SK-N-SH (cell line): ENCODE measurements around the gene FRMPD4. TPM values are rescaled to one million over a fixed set of nuclear protein-coding genes. Genes with fewer than 3 reads are reported as not detected.

ENCODE experiments used
- CTCF ChIA-PET: fragments of 300-600, 350-600 bp; formaldehyde crosslinking; extraction: SDS; loops from one replicate; lab custom pipeline; 2021; lab: Yijun Ruan, JAX
- POLR2A ChIA-PET: fragments of 350-600 bp; sonication (Branson Sonifier 250); formaldehyde crosslinking; extraction: SDS; loops from one replicate; lab custom pipeline; 2020; ENCODE audit warnings: antibody characterized with exemption, inconsistent platforms; lab: Yijun Ruan, JAX
- DNase-seq: peaks from one replicate; pipeline ENCODE4 v3.0.0; 2012
- H2AFZ ChIP-seq: fragments of 200-600 bp; sonication (generic); 2 replicates; pipeline ENCODE4 v1.8.1; 2016; ENCODE audit warnings: antibody characterized with exemption, mild to moderate bottlenecking, low read depth
- H3F3A ChIP-seq: fragments of 200-600 bp; sonication (generic); replicated peaks from 2 replicates; pipeline ENCODE3; 2016; ENCODE audit warnings: antibody characterized with exemption, mild to moderate bottlenecking; ENCODE audit not compliant: insufficient read depth
- H3K27ac ChIP-seq, 2 experiments: fragments of 200-500 bp in 1 of 2; fragments of 200-600 bp in 1 of 2; sonication (Bioruptor generic) in 1 of 2; sonication (generic), shearing (Covaris generic) in 1 of 2; 2 replicates each; pipeline versions ENCODE4 v1.5.1 to v1.6.1; 2014 to 2016; ENCODE audit warnings: low read depth in 2 of 2, inconsistent platforms in 1 of 2, low read length in 1 of 2, mild to moderate bottlenecking in 1 of 2, mixed read lengths in 1 of 2
- H3K27me3 ChIP-seq: fragments of 200-600 bp; sonication (generic), shearing (Covaris generic); 2 replicates; pipeline ENCODE4 v1.6.1; 2016; ENCODE audit warnings: mixed run types; ENCODE audit not compliant: insufficient read depth
- H3K36me3 ChIP-seq, 2 experiments: fragments of 200-500 bp in 1 of 2; fragments of 200-600 bp in 1 of 2; sonication (Bioruptor generic) in 1 of 2; sonication (generic) in 1 of 2; replicated peaks in 1 of 2; 2 replicates each; pipeline versions ENCODE3 to v1.5.1; 2014 to 2016; ENCODE audit warnings: low read length in 1 of 2, mild to moderate bottlenecking in 1 of 2; ENCODE audit not compliant: insufficient read depth in 2 of 2, control insufficient read depth in 1 of 2
- H3K4me1 ChIP-seq, 2 experiments: fragments of 200-500 bp in 1 of 2; fragments of 200-600 bp in 1 of 2; sonication (Bioruptor generic) in 1 of 2; sonication (generic), shearing (Covaris generic) in 1 of 2; 2 replicates each; pipeline versions ENCODE4 v1.5.1 to v1.6.1; 2014 to 2016; ENCODE audit warnings: low read depth in 1 of 2, low read length in 1 of 2, mixed run types in 1 of 2; ENCODE audit not compliant: insufficient read depth in 2 of 2, control insufficient read depth in 1 of 2
- H3K4me2 ChIP-seq: fragments of 200-600 bp; sonication (generic), shearing (Covaris generic); 2 replicates; pipeline ENCODE4 v1.6.1; 2017; ENCODE audit warnings: mixed run types
- H3K4me3 ChIP-seq, 2 experiments: fragments of 200-500 bp in 1 of 2; fragments of 200-600 bp in 1 of 2; sonication (Bioruptor generic) in 1 of 2; sonication (generic), shearing (Covaris generic) in 1 of 2; 2 replicates each; pipeline versions ENCODE4 v1.5.1 to v1.8.1; 2014 to 2016; ENCODE audit warnings: low read depth in 2 of 2, inconsistent platforms in 1 of 2, low read length in 1 of 2, mild to moderate bottlenecking in 1 of 2, mixed read lengths in 1 of 2, moderate library complexity in 1 of 2
- H3K79me2 ChIP-seq: fragments of 200-600 bp; sonication (generic); 2 replicates; pipeline ENCODE4 v1.8.1; 2017; ENCODE audit warnings: mild to moderate bottlenecking; ENCODE audit not compliant: insufficient read depth
- H3K9ac ChIP-seq: fragments of 200-600 bp; sonication (generic); 2 replicates; pipeline ENCODE4 v1.6.1; 2017; ENCODE audit warnings: mixed run types
- H3K9me2 ChIP-seq: fragments of 200-600 bp; sonication (generic); 2 replicates; pipeline ENCODE4 v1.6.1; 2017; ENCODE audit warnings: mixed run types
- H3K9me3 ChIP-seq: fragments of 200-600 bp; sonication (generic); 2 replicates; pipeline ENCODE4 v1.6.1; 2017; ENCODE audit warnings: mixed run types, mild to moderate bottlenecking, moderate library complexity
- H4K20me1 ChIP-seq: fragments of 200-600 bp; sonication (generic); 2 replicates; pipeline ENCODE4 v1.6.1; 2017; ENCODE audit warnings: mild to moderate bottlenecking, mixed run types; ENCODE audit not compliant: insufficient read depth
- CTCF ChIP-seq: fragments of 200-600 bp; sonication (generic); IDR thresholded peaks from 2 replicates; pipeline ENCODE4 v1.6.1; 2017; ENCODE audit warnings: antibody characterized with exemption, mild to moderate bottlenecking, moderate library complexity
- EZH2phosphoT487 ChIP-seq: fragments of 200-600 bp; sonication (generic); IDR thresholded peaks from 2 replicates; pipeline ENCODE4 v1.6.1; 2017; ENCODE audit warnings: low read depth, mixed run types, mild to moderate bottlenecking, antibody characterized with exemption, moderate library complexity, borderline replicate concordance
- FOXJ3 ChIP-seq: sonication (generic); formaldehyde crosslinking; IDR thresholded peaks from 2 replicates; pipeline ENCODE4 v1.5.1; 2020; ENCODE audit warnings: mild to moderate bottlenecking, missing genetic modification reagents
- MXI1 ChIP-seq: IDR thresholded peaks from 2 replicates; pipeline ENCODE4 v1.6.1; 2012; ENCODE audit warnings: mild to moderate bottlenecking, low read depth, low read length, improper control_type of control experiment
- TEAD4 ChIP-seq: IDR thresholded peaks from 2 replicates; pipeline ENCODE4 v1.4.0; 2012; ENCODE audit warnings: mild to moderate bottlenecking, borderline replicate concordance; ENCODE audit not compliant: insufficient read depth
- USF1 ChIP-seq: IDR thresholded peaks from 2 replicates; pipeline ENCODE4 v1.4.0; 2012; ENCODE audit warnings: low read depth, borderline replicate concordance
- YY1 ChIP-seq: IDR thresholded peaks from 2 replicates; pipeline ENCODE4 v1.4.0; 2012; ENCODE audit warnings: low read depth, mild to moderate bottlenecking
- WGBS: methylation state at CpG from one replicate; pipeline ENCODE4 v1.1.6; 2017; ENCODE audit warnings: low lambda C conversion rate; 5-methylcytosine and 5-hydroxymethylcytosine counted together
- polyA plus RNA-seq, 3 experiments: library from polyadenylated mRNA; depleted of rRNA; stranded (reverse); fragments of >200 nt; gene quantifications; 2 replicates each; pipeline ENCODE4 v1.2.3, GENCODE V29; 2012

The FRMPD4 gene
- polyA plus RNA-seq, 1 of the 3 experiments (the other 2 are of a cell fraction) = not detected

GRCh38 chrX:12440246-12440645 is 302.0 kb downstream of the FRMPD4 start:
- DNase-seq = no peak

GRCh38 chrX:12441381-12442128 is 303.3 kb downstream of the FRMPD4 start:
- Histone ChIP-seq H3K36me3 (no peaks in the 10 kb centered on the region), H3K4me1 (no peaks in the 10 kb centered on the region), H4K20me1 (no peaks in the 10 kb centered on the region), H3K79me2 (no peaks in the 10 kb centered on the region), H3K9ac (no peak overlapping the region), H3K27ac (no peak overlapping the region), H3K9me2 (no peaks in the 10 kb centered on the region), H3K4me3 (no peak overlapping the region), H3F3A (no peaks in the 10 kb centered on the region), H3K27me3 (0 out of 2 replicates have a peak, but pooled peaks cover 8% of the 10 kb centered on the region), H3K4me2 (no peak overlapping the region), H3K9me3 (no peaks in the 10 kb centered on the region), H2AFZ (no peak overlapping the region)
- DNase-seq = no peak
- ChIA-PET CTCF (interaction anchor here (1.4 kb wide), 1 partner anchor 12 kb away, joined by 5 read pairs; no protein-coding TSS in a partner anchor), POLR2A (no interaction called here)
- WGBS = 0% methylated on average over 3 of the region's 3 CpGs
- TF ChIP-seq CTCF (no peak), YY1 (no peak), TEAD4 (no peak), FOXJ3 (CRISPR knock-in tag) (no peak), USF1 (no peak), MXI1 (no peak)

More at GRCh38 chrX:12440246-12440645, 302.0 kb downstream of the FRMPD4 start:
- ChIA-PET CTCF (no interaction called here), POLR2A (no interaction called here)
- Histone ChIP-seq H3K79me2 (no peaks in the 10 kb centered on the region), H3K27me3 (0 out of 2 replicates have a peak, but pooled peaks cover 8% of the 10 kb centered on the region), H2AFZ (no peak overlapping the region), H3K36me3 (no peaks in the 10 kb centered on the region), H3K4me2 (no peak overlapping the region), H3K27ac (no peak overlapping the region), H3K9ac (no peak overlapping the region), H3K9me3 (no peaks in the 10 kb centered on the region), H3K4me3 (no peak overlapping the region), H3F3A (no peaks in the 10 kb centered on the region), H3K9me2 (no peaks in the 10 kb centered on the region), H3K4me1 (no peaks in the 10 kb centered on the region), H4K20me1 (no peaks in the 10 kb centered on the region)
- TF ChIP-seq EZH2phosphoT487 = no peak
